Mesenchymal stem cell (in vitro differentiated cells and primary cell): ENCODE data around the gene PLEKHG1.

Experiments used
- DNase-seq: peaks from one replicate; pipeline ENCODE4 v3.0.0-alpha.2; 2013
- H2AFZ ChIP-seq: one replicate; pipeline ENCODE4 v1.6.1; 2013; ENCODE audit warnings: low read depth, mild to moderate bottlenecking, control low read depth, inconsistent platforms, low read length, moderate library complexity
- H2AK5ac ChIP-seq: 2 replicates; pipeline ENCODE4 v1.6.1; 2013; ENCODE audit warnings: low read length, moderate library complexity, mild to moderate bottlenecking, inconsistent platforms; ENCODE audit not compliant: severe bottlenecking
- H2BK120ac ChIP-seq: one replicate; pipeline ENCODE4 v1.6.1; 2013; ENCODE audit warnings: low read depth, mild to moderate bottlenecking, inconsistent platforms, low read length, moderate library complexity
- H2BK12ac ChIP-seq, 2 experiments: one replicate each; pipeline ENCODE4 v1.6.1; 2013; ENCODE audit warnings: inconsistent platforms in 2 of 2, low read length in 2 of 2, mild to moderate bottlenecking in 2 of 2, moderate library complexity in 2 of 2, control low read depth in 1 of 2
- H2BK15ac ChIP-seq: one replicate; pipeline ENCODE4 v1.6.1; 2013; ENCODE audit warnings: mild to moderate bottlenecking, low read depth, inconsistent platforms; ENCODE audit not compliant: poor library complexity, severe bottlenecking
- H2BK5ac ChIP-seq: 2 replicates; pipeline ENCODE4 v1.6.1; 2013; ENCODE audit warnings: low read depth, mild to moderate bottlenecking, low read length, control low read depth, inconsistent platforms; ENCODE audit not compliant: poor library complexity, severe bottlenecking
- H3K14ac ChIP-seq, 2 experiments: one replicate each; pipeline ENCODE4 v1.6.1; 2013; ENCODE audit warnings: inconsistent platforms in 2 of 2, low read length in 2 of 2, control low read depth in 1 of 2, mild to moderate bottlenecking in 1 of 2, moderate library complexity in 1 of 2
- H3K18ac ChIP-seq, 2 experiments: one replicate each; pipeline ENCODE4 v1.6.1; 2013; ENCODE audit warnings: inconsistent platforms in 2 of 2, low read length in 2 of 2, control low read depth in 1 of 2, low read depth in 1 of 2, mild to moderate bottlenecking in 1 of 2
- H3K23ac ChIP-seq, 2 experiments: one replicate each; pipeline ENCODE4 v1.6.1; 2013; ENCODE audit warnings: inconsistent platforms in 2 of 2, low read length in 2 of 2, mild to moderate bottlenecking in 2 of 2, moderate library complexity in 2 of 2, control low read depth in 1 of 2
- H3K27ac ChIP-seq: 2 replicates; pipeline ENCODE4 v1.5.1; 2013; ENCODE audit warnings: mild to moderate bottlenecking, moderate library complexity, low read length, control low read depth, inconsistent platforms; ENCODE audit not compliant: poor library complexity, severe bottlenecking
- H3K27me3 ChIP-seq, 2 experiments: 2 replicates each; pipeline versions ENCODE4 v1.6.1 to v1.7.0; 2013; ENCODE audit warnings: low read length in 2 of 2, mild to moderate bottlenecking in 2 of 2, moderate library complexity in 2 of 2, control low read depth in 1 of 2, inconsistent platforms in 1 of 2; ENCODE audit not compliant: control insufficient read depth in 1 of 2, insufficient read depth in 1 of 2
- H3K36me3 ChIP-seq, 2 experiments: 2 replicates each; pipeline versions ENCODE4 v1.6.1 to v1.7.0; 2013; ENCODE audit warnings: low read length in 2 of 2, control low read depth in 1 of 2, inconsistent platforms in 1 of 2, low read depth in 1 of 2, mild to moderate bottlenecking in 1 of 2; ENCODE audit not compliant: insufficient read depth in 2 of 2, control insufficient read depth in 1 of 2
- H3K4ac ChIP-seq, 2 experiments: one replicate each; pipeline ENCODE4 v1.6.1; 2013; ENCODE audit warnings: inconsistent platforms in 2 of 2, low read length in 2 of 2, mild to moderate bottlenecking in 2 of 2, moderate library complexity in 2 of 2, control low read depth in 1 of 2, low read depth in 1 of 2
- H3K4me1 ChIP-seq: 2 replicates; pipeline ENCODE4 v1.6.1; 2013; ENCODE audit warnings: low read depth, low read length, control low read depth; ENCODE audit not compliant: control insufficient read depth, insufficient read depth
- H3K4me2 ChIP-seq: 2 replicates; pipeline ENCODE4 v1.6.1; 2013; ENCODE audit warnings: low read length, mild to moderate bottlenecking, inconsistent platforms; ENCODE audit not compliant: poor library complexity, severe bottlenecking
- H3K4me3 ChIP-seq, 2 experiments: 2 replicates each; pipeline versions ENCODE4 v1.5.1 to v1.7.0; 2013; ENCODE audit warnings: low read length in 2 of 2, mild to moderate bottlenecking in 2 of 2, control low read depth in 1 of 2, low read depth in 1 of 2; ENCODE audit not compliant: insufficient read depth in 1 of 2
- H3K79me1 ChIP-seq: replicated peaks from 2 replicates; pipeline ENCODE4 v1.6.1; 2013; ENCODE audit warnings: mild to moderate bottlenecking, control low read depth, low read length, inconsistent platforms; ENCODE audit not compliant: poor library complexity, severe bottlenecking
- H3K9ac ChIP-seq: 2 replicates; pipeline ENCODE4 v1.7.0; 2013; ENCODE audit warnings: mild to moderate bottlenecking, low read length, moderate library complexity
- H3K9me3 ChIP-seq: 2 replicates; pipeline ENCODE4 v1.7.0; 2013; ENCODE audit warnings: mild to moderate bottlenecking, low read length; ENCODE audit not compliant: control insufficient read depth
- H4K8ac ChIP-seq: one replicate; pipeline ENCODE4 v1.6.1; 2013; ENCODE audit warnings: inconsistent platforms, mild to moderate bottlenecking, low read length, moderate library complexity
- H4K91ac ChIP-seq: one replicate; pipeline ENCODE4 v1.6.1; 2013; ENCODE audit warnings: mild to moderate bottlenecking, low read length, inconsistent platforms
- WGBS: methylation state at CpG from one replicate; pipeline ENCODE4 v1.1.7; 2013; ENCODE audit warnings: mixed read lengths; 5-methylcytosine and 5-hydroxymethylcytosine counted together

Gene PLEKHG1

GRCh38 chr6:150567380-150567779 is 32.3 kb upstream of the PLEKHG1 start:
- WGBS, result 92% methylated on average over 3 of the region's 3 CpGs
- Histone ChIP-seq H3K9me3 (no peaks in the 10 kb centered on the region), H3K9ac (no peak overlapping the region), H3K4me3 (no peak overlapping the region), H4K91ac (no peak overlapping the region), H4K8ac (no peak overlapping the region), H3K23ac (no peak overlapping the region), H2BK15ac (no peak overlapping the region), H3K79me1 (no peaks in the 10 kb centered on the region), H3K27ac (no peak overlapping the region), H3K4me2 (no peak overlapping the region), H2AFZ (no peak overlapping the region), H3K4me1 (no peaks in the 10 kb centered on the region), H2BK12ac (no peak overlapping the region), H2AK5ac (no peak overlapping the region), H2BK5ac (no peak overlapping the region), H3K36me3 (no peaks in the 10 kb centered on the region), H3K4ac (no peak overlapping the region), H3K18ac (no peak overlapping the region), H3K14ac (no peak overlapping the region), H3K27me3 (peaks cover 24 to 59% of the 10 kb centered on the region in 2 experiments), H2BK120ac (no peak overlapping the region)
- no peak for DNase-seq

- Histone ChIP-seq H3K4me1 (peaks cover under 1% of the 10 kb centered on the region), H4K91ac (no peak overlapping the region), H3K4me3 (no peak overlapping the region), H2BK120ac (no peak overlapping the region), H3K9ac (no peak overlapping the region), H4K8ac (no peak overlapping the region), H2AK5ac (no peak overlapping the region), H2AFZ (no peak overlapping the region), H3K27me3 (peaks cover 24 to 64% of the 10 kb centered on the region in 2 experiments), H3K4me2 (no peak overlapping the region), H3K23ac (no peak overlapping the region), H3K79me1 (no peaks in the 10 kb centered on the region), H3K9me3 (no peaks in the 10 kb centered on the region), H3K27ac (no peak overlapping the region), H3K4ac (no peak overlapping the region), H3K36me3 (no peaks in the 10 kb centered on the region), H2BK12ac (no peak overlapping the region), H3K18ac (no peak overlapping the region), H3K14ac (no peak overlapping the region), H2BK5ac (no peak overlapping the region), H2BK15ac (no peak overlapping the region)
- no peak for DNase-seq
- 73% methylated on average over 3 of the region's 3 CpGs for WGBS
Measured at GRCh38 chr6:150567823-150568383, 31.8 kb upstream of the PLEKHG1 start.

GRCh38 chr6:150568560-150568959 is 31.1 kb upstream of the PLEKHG1 start:
- peaks cover 30 to 70% of the 10 kb centered on the region in 2 experiments for H3K27me3 ChIP-seq
- H3K4ac ChIP-seq, result no peak overlapping the region
- H3K9ac ChIP-seq, result no peak overlapping the region
- H3K79me1 ChIP-seq, result no peaks in the 10 kb centered on the region
- H3K9me3 ChIP-seq, result no peaks in the 10 kb centered on the region
- H2BK15ac ChIP-seq, result no peak overlapping the region
- H2BK12ac ChIP-seq, result no peak overlapping the region
- H3K4me3 ChIP-seq, result no peak overlapping the region
- WGBS, result 78% methylated on average over 3 of the region's 3 CpGs
- H2AK5ac ChIP-seq, result no peak overlapping the region
- H3K14ac ChIP-seq, result no peak overlapping the region
- no peak overlapping the region for H4K8ac ChIP-seq
- H2AFZ ChIP-seq, result no peak overlapping the region
- no peak overlapping the region for H3K23ac ChIP-seq
- H2BK120ac ChIP-seq, result no peak overlapping the region
- H3K27ac ChIP-seq, result no peak overlapping the region
- no peaks in the 10 kb centered on the region for H3K36me3 ChIP-seq
- no peak overlapping the region for H4K91ac ChIP-seq
- peaks cover 6% of the 10 kb centered on the region for H3K4me1 ChIP-seq
- DNase-seq, result no peak
- no peak overlapping the region for H3K18ac ChIP-seq
- H3K4me2 ChIP-seq, result no peak overlapping the region
- H2BK5ac ChIP-seq, result no peak overlapping the region

GRCh38 chr6:150569161-150569560 is 30.5 kb upstream of the PLEKHG1 start:
- no peak overlapping the region for H2BK120ac ChIP-seq
- no peak overlapping the region for H2BK15ac ChIP-seq
- H3K4me1 ChIP-seq, result peaks cover 6% of the 10 kb centered on the region
- H4K8ac ChIP-seq, result no peak overlapping the region
- H2AK5ac ChIP-seq, result no peak overlapping the region
- H3K23ac ChIP-seq, result no peak overlapping the region
- H3K4me2 ChIP-seq, result no peak overlapping the region
- no peak overlapping the region for H3K14ac ChIP-seq
- H2AFZ ChIP-seq, result no peak overlapping the region
- H3K4me3 ChIP-seq, result no peak overlapping the region
- no peak overlapping the region for H3K18ac ChIP-seq
- H3K9ac ChIP-seq, result no peak overlapping the region
- peaks cover 32 to 72% of the 10 kb centered on the region in 2 experiments for H3K27me3 ChIP-seq
- H2BK12ac ChIP-seq, result no peak overlapping the region
- no peaks in the 10 kb centered on the region for H3K79me1 ChIP-seq
- H3K27ac ChIP-seq, result no peak overlapping the region
- WGBS, result 100% methylated on average over 1 of the region's 2 CpGs
- DNase-seq, result no peak
- H2BK5ac ChIP-seq, result no peak overlapping the region
- no peaks in the 10 kb centered on the region for H3K36me3 ChIP-seq
- no peaks in the 10 kb centered on the region for H3K9me3 ChIP-seq
- no peak overlapping the region for H3K4ac ChIP-seq
- H4K91ac ChIP-seq, result no peak overlapping the region
